M059J (cell line): Measurements from ENCODE around the gene TMEM239. TPM values are rescaled to one million over a fixed set of nuclear protein-coding genes. Genes with fewer than 3 reads are reported as not detected.
"Not testable (repeated sequence)": the region's sequence is repeated elsewhere in the genome, so short reads cannot be mapped to it uniquely, and the experiment has no call there.

Source experiments
- DNase-seq: peaks from one replicate; pipeline ENCODE4 v3.0.0-alpha.2; 2012; ENCODE audit warnings: low read depth
- total RNA-seq: library from RNA; depleted of rRNA; stranded (reverse); fragments of >200 nt; shearing (Covaris generic); gene quantifications from 2 replicates; pipeline ENCODE4 v1.2.3, GENCODE V29; 2014; rRNA removed

TMEM239 gene
- not detected in 2 replicates for total RNA-seq

GRCh38 chr20:2816030-2816582 is at the start of gene TMEM239:
Gene TMEM239, plus strand, starts transcription at chr20:2816364. Its CDS starts 191 bp downstream, at chr20:2816555.
- no peak for DNase-seq

DNA sequence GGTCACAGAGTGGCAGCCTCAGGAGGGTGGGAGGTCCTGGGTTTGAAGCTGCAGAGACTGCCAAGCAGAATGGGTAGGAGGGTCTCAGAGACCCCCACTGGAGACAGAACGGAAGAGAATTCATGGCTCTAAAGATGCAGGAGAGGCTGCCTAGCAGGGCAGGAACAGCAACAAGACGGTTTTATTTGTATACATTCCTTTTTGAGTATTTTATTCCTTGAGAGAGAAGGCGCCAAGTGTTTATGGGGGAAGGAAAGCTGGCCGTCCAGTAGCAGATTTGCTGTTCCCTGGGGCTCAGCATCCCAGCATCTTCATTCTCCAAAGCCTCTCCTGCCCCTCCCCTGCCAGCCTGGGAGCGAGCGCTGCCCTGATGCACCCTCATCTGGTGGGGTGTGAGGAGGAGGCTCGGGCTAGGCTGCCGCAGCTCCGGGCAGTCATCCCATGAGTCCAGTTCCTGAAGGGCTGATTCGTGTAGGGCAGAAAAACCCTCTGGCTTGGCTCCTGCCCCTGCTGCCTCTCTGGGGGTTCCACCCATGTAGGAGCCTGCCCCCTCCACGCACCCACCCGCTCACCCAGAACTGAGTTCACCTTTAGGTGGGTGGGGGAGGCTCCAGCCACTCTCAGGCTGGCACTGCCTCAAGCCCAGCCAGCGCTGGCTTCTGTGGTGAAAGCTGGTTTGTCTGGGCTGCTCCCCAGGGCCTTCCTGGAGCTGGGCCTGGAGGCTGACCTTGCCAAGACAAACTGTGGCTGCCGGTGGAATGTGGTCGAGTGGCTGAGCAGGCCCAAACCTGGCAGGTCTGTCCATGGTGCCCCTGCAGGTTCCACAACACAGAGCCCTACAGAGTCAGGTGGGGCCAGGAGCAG is 48.2 kb upstream of the TMEM239 start:
- DNase-seq, result peak; percentile 82

- DNase-seq, result no peak
Measured at GRCh38 chr20:2768632-2769015, 47.5 kb upstream of the TMEM239 start.

GRCh38 chr20:2770091-2770490 is 46.1 kb upstream of the TMEM239 start:
- not testable (repeated sequence) for DNase-seq

GRCh38 chr20:2771631-2772080 is 44.5 kb upstream of the TMEM239 start:
- DNase-seq, result peak; percentile 67

GRCh38 chr20:2773812-2774211 is 42.4 kb upstream of the TMEM239 start:
- DNase-seq, result no peak

GRCh38 chr20:2775139-2775538 is 41.0 kb upstream of the TMEM239 start:
- no peak for DNase-seq

GRCh38 chr20:2778602-2779321 is 37.4 kb upstream of the TMEM239 start:
- DNase-seq, result no peak

- DNase-seq, result no peak
Measured at GRCh38 chr20:2780948-2781347, 35.2 kb upstream of the TMEM239 start.

- DNase-seq, result no peak
Measured at GRCh38 chr20:2783908-2784566, 32.1 kb upstream of the TMEM239 start.

- no peak for DNase-seq
Measured at GRCh38 chr20:2793471-2793870, 22.7 kb upstream of the TMEM239 start.

- DNase-seq, result no peak
Measured at GRCh38 chr20:2794202-2794748, 21.9 kb upstream of the TMEM239 start.

DNA sequence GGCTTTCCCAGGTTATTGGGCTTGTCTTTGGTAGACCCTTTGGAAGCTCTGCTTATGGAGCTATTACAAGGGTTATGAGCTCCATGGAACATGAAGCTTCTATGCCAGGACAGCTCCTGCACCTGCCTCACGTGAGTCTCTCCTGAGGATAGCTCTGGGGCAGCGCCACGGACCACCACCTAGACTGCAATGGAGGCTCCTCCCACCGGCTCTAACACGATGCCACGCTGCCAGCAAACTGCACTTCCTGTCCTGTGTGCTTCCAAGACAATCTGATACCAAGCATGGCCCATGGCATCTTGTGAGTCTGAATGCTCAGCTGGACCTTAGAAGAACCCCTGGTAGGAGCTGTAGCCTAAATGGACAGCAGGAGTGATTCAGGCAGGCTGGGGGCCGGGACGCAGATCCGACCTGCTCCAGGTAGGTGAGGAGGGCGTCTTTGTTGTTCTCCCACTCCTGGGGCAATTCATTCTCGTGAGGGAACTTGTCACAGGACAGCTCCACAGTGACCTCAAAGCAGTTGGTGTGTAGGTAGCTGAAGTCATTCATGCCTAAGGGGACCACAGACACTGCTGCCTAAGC is 21.2 kb upstream of the TMEM239 start:
- no peak for DNase-seq

DNA sequence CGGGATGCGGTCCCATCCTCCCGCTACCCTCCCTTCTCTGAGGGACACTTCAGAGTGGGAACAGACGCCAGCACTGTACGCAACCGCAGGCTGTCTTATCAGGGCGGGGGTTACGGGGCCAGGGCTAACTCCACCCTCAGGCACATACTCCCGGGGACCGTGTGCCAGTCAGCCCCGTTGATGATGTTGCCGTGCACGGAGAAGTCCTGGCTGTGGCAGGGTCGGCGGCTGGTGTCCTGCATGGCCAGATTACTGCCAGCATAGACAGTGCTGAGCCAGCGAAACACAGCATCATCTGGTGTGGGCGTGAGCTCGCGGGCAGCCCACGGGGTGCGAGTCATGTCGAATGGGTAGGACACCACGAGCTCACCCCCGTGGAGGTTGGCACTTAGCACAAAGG is 20.7 kb upstream of the TMEM239 start:
- no peak for DNase-seq

GRCh38 chr20:2796011-2796660 is 20.0 kb upstream of the TMEM239 start:
- no peak for DNase-seq

DNA sequence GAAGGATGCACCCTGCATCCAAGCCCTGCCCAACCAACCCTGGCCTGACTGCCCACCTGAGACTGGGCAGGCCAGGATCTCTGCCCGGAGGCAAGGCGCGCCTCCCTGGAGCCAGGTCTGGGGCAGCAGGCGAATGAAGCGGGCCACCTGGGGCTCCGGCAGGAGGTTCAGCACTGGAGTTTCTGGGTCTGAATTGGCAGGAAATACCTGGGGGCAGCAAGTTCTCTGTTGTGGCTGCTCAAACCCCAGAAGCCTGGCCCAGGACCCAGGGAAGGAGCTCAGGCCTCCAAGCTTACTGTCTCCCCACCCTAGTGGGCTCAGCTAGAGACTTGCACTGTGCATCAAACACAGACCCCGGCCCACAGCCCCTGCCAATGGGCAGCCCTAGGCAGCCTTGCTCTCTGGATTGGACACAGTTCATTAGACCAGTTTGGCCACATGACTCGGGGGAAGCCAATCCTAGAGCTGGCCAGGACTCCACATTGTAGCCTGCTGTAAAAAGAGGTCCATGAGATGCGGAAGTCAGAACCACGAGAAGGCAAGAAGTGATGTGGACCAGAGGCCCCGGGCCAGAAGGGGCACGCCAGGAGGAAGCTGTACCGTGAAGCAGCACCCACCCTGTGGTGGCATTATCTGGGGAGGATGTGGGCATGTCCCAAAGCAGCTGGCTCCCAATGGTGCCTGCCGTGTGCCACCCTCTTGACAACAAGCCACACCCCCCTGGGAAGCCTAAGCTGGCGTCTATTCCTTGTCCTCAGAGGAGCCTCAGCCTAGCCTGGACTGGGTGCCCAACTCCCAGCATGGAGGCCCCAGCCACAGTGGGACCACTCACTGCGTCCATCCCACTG is 18.8 kb upstream of the TMEM239 start:
- no peak for DNase-seq

GRCh38 chr20:2798095-2798805 is 17.9 kb upstream of the TMEM239 start:
- DNase-seq, result no peak

- DNase-seq, result peak; percentile 53
Measured at GRCh38 chr20:2798814-2799213, 17.4 kb upstream of the TMEM239 start.

- DNase-seq, result no peak
Measured at GRCh38 chr20:2799271-2799670, 16.9 kb upstream of the TMEM239 start.
